ENCODE data around the gene PDE11A.

Gene PDE11A

GRCh38 chr2:177721087-177721486, 351.5 kb downstream of the PDE11A start:
- no peak for DNase-seq

GRCh38 chr2:177717831-177718618, 354.6 kb downstream of the PDE11A start:
- DNase-seq = no peak

GRCh38 chr2:177716484-177716883, 356.1 kb downstream of the PDE11A start:
- DNase-seq = no peak

DNA sequence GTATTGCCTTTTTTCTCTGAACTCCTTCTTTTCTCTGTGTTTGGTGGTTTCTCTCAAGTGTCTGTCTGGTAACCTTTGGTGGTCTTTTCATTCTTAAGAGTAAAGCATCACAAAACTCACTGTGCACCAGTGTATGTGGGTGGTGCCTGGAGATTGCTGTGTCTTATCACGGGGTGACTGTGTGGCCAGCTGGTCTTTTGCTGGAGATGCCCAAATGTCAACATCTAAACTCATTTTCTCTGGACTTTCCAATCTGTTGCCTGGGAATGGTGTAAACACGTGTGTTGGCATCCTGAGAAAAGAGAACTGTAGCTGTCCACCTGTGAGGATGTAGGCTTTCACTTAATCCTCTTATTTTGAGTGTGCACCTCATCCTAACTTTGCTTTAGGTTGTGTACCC, 356.8 kb downstream of the PDE11A start:
- no peak for DNase-seq

GRCh38 chr2:177714704-177715103, 357.9 kb downstream of the PDE11A start:
- no peak for DNase-seq

GRCh38 chr2:177712462-177712861, 360.1 kb downstream of the PDE11A start:
- DNase-seq = no peak

DNA sequence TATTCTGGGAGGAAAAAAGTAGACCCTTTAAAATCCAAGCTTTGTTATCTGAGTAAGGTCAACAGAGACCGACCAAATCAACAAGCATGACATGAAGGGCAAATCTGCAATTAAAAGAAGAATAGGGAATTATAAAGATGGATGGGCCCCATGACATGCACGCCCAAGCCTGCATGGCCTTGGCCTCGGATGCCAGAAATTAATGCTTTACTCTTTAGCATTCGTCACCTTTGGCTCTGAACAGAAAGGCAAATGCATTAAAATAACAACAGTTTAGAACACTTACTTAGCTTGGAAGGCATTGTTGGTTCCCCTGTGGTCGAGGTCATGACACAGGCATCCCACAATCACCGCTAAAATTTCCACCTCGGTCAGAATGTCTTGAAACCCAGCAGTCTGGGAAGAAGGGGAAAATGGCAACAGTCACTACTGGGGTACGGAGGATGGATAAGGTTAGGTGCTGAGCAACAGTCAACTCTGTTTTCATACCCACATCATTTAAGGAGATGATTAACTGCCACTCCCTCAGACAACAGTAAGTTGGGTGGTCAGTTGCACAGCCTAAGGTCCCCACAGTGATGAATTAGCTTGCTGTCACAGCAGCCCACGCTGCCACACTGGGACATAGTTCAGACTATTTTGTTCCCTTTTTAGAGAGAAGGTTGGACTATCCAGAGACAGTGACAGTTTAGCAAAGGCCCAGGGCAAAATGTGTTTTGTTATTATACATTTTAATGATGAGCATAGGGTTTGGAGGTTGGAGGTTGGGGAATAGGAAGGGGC, 360.9 kb downstream of the PDE11A start:
- no peak for DNase-seq

DNA sequence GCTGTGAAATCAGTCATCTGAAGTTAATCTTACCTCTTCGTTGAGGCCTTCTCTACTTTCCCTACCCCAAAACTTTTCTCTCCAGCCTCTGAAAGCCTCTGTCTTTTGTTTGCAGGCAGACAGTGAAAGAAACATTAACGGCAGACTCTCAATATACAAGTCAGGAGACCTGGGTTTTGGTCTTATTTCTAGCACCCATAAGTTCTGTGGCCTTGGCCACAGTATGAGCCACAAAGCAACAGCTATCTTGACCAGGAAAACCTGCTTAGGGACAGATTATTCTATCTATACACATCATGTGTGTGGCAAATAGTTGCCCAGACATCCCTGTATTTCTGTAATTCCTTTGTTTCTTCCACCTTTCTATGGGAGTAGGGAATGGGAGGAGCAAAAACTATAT, 361.7 kb downstream of the PDE11A start:
- DNase-seq = no peak

- no peak for DNase-seq
Measured at GRCh38 chr2:177709986-177710401, 362.6 kb downstream of the PDE11A start.

DNA sequence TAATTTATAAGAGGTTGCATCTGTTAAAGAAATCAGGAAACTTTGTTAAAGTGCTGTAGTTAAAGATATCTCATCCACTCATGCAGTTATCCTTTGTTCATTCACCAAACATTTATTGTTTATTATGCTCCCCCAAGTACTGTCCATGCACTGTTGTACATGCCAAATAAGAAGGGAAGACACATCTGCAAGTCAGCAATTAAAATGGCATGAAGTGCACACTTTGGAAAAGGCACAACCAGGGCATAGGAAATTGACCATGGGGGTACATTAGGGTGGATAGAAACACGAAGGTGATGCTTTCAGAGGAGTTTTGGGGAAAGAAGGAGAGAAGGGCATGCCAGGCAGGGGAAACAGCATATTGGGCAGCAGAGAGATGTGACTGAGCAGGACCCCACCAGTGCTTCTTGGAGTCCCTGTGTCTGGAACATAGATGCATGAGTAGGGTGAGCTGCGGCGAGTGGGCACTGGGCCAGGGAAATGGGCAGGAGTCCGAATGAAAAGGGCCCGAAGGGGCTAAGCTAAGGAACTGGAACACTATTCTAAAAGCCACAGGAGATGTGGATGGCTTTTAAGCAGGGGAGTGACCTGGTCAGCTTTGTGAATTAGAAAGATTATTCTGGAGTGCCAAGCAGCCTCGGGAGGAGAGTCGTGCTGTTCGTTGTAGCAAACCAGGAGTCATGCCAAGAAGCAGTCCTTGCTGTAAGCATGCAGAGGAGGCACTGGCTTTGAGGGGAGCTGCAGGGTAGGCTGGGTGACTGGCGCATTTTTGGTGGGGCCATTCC, 363.7 kb downstream of the PDE11A start:
- no peak for DNase-seq

- DNase-seq = no peak
Measured at GRCh38 chr2:177708106-177708505, 364.5 kb downstream of the PDE11A start.

DNA sequence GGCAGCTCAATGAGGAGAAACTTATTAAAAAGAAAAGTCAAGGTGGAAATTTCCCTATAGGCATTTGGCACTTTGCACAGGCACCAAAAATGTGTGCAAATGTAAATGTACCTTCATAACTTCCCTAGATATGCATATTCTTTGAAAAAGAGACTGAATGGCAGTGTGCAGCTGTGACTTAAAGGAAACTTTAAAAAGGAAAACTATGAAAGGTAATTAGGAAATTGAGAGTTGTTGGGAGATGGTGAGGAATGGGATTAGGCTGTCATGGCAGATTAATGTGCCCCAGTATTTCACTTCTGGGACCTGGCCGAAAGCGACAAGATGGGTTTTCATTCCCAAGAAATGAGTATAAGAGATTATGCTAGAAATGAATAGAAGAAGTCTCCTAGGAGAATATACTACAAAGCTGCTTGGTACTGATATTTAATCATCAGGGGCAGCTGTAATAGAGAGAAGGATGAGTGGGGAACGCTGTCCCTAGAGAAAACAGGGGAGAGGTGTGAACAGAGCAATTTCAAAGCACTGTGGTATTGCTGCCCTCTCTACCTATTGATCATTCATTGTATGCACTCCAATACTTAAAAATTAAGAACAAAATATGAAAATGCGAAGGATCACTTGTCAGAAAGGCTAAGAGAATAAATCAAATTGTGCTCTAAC, 366.9 kb downstream of the PDE11A start:
- no peak for DNase-seq

DNA sequence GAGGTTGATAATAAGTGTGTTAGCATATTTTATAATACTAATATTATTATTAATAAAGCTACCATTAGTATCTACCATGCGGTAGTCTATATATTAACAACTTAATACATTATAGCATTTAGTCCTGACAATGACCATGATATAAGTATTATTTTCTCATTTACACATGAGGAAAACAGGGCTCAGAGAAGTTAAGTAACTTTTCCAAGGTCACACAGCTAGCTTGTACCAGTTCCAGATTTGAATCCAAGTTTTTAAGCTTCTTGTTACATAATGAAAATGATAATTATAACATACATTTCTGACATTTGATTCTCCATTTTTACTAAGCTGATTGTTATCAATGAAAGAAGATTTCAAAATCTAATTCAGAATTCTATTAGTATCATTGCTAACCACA, 369.4 kb downstream of the PDE11A start:
- no peak for DNase-seq

DNA sequence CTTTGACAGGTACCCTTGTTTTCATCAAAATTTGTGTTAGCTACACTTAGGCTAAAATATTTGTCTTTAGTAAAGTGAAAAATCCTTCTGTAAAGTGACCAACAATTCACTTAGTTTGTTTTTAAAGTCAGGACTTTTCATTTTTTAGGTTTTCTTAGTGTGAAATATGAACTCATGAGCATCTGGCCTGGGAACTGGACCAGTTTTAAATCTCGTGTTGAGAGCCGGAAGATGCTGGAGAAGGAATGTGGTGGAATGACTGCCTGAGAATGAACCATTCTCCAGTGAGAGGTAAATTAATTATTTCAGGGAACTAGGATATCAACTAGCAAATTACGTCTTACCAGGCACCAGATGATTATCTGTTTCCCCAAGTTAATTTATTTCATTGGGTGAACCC, 374.3 kb downstream of the PDE11A start:
- no peak for DNase-seq

- no peak for DNase-seq
Measured at GRCh38 chr2:177694348-177694747, 378.2 kb downstream of the PDE11A start.

DNA sequence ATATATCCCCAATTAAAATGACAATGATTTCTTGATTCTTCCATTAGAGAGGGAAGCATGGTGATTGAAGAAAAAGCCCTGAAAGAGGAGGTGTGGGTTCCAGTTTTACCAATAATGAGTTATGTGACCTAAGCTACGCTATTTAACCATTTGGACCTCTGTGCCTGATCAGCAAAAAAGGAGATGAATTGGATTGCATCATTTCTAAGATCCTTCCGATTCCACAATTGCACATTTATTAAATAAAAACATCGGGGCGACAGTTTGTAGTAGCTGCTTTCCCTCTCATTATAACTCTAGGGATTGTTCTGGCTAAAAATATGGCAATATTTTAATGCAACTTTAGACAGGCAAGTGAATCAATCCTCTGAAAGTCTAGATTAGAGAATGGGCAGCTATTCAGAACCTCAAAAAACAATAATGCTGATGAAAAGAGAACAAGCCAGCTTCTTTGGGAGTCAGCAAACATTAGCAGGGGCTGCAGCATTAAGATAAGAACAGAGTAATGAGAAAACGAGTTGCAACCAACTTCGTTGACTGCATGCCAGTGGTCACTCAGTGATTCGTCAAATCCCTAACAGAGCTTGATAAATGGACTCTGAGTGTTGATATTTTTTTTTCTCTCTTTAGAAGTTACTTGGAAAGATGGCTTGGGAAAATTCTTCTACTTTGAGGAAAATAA, 378.8 kb downstream of the PDE11A start:
- DNase-seq = no peak

GRCh38 chr2:177692783-177693269, 379.8 kb downstream of the PDE11A start:
- DNase-seq = no peak

DNA sequence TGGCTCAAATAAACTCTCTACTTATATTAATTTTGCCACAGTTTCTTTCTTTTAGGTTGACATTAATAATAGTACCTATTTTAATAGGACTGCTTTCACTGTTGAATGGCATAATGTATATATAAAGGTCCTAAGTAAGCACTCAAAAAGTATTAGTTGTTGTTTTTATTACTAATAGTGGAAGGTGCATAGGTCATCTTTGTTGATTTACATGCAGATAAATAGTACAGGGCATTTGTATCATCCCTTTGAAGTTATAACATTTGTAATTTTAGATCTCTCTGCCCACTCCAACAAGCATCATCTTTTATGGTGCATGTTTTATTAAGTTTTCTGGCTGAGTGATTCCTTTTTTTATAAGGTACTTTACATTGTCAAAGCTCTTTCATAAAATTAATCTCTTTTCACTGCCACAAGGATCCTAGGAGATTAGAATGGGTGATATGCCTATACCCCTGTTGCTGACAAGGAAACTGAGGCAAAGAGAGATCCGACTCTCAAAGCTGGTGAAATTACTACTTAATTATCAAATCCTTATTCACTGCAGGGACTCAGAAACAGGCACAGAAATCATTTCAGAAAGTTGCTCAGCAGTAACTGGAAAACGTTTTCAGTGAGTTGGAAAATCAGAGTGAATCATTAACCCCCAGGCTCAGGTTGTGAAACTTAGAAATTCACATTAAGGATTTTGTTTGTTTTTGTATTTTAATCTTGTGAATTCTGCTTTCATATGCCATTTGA, 380.4 kb downstream of the PDE11A start:
- DNase-seq = no peak

DNA sequence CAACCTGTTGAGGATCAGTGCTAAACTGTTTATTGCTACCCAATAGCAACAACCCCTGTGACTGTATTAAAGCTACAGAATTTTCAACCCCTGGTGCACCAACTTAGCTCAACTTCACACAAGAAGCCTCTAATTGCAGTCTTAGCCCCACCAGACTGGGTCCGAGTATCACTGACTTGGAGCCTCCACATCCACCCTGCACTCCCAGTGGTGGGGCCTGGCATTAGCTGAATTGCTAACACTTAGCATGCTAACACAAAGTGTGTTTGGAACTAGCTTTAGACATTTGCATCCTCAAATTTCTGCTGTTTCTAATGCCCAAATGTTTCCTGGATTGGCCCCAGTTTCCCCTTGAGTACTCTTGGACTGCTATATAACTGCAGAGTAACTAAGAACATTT, 381.4 kb downstream of the PDE11A start:
- DNase-seq = no peak

DNA sequence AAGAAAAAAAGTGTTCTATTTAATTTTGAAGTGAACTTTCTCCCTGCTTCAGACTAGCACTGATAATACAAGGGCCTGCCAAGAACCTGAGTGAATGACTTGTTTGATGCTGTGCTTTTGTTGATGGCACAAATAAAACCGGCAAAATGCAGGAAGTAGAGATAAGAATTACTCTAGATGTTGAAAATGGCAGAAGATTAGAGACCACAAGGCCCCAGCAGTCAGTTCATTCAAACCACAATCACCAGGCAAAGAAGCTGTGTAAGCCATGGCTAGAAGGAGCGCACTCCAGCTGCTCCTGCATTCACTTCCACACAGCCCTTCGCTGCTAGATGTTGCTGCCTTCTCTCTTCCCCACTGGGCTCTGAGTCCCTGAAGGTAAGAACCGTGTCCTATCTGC, 383.0 kb downstream of the PDE11A start:
- DNase-seq = no peak

DNA sequence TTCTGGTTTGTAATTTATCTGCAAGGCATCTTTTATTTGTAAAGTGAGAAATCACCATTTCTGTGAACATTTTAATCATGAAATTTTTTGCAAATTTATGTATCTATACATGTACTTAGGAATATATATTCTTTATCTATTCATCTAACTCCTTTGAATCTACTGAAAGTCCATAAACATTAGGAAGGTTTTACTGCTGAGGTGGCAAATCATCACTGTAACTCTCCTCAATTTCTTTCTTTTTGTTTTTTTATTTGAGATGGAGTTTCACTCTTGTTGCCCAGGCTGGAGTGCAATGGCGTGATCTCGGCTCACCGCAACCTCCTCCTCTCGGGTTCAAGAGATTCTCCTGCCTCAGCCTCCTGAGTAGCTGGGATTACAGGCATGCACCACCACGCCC, 383.7 kb downstream of the PDE11A start:
- DNase-seq = no peak

Measured in stimulated activated naive CD4-positive, alpha-beta T cell treated with Interleukin-2 at 50 U/mL for 16 hours (primary cell).